ENCODE measurements around the gene UHRF2. TPM values are rescaled to one million over a fixed set of nuclear protein-coding genes. Genes with fewer than 3 reads are reported as not detected.

UHRF2 gene
- total and polyA plus RNA-seq, 2 of the 4 experiments (the other 2 are of a cell fraction) = 27.6 to 37.3 TPM

GRCh38 chr9:6460189-6460768, 47.3 kb downstream of the UHRF2 start:
- no CpG with 5 or more reads among the region's 5 CpGs for whole genome bisulfite sequencing, 2 experiments (ENCODE audit: extremely low coverage in 2 of 2, insufficient read length in 1 of 2)

More at GRCh38 chr9:6460189-6460768, 47.3 kb downstream of the UHRF2 start:
- in situ Hi-C loops (cut with MboI; ENCODE audit: low sequenced_read_pairs) = no loop called here
- no peak overlapping the region for H4K5ac ChIP-seq (ENCODE audit: low read depth, low read length)
- no peak overlapping the region for H3K56ac ChIP-seq (ENCODE audit: extremely low read depth, insufficient read depth, low read length)
- ChIA-PET CTCF (no interaction called here), POLR2A (ENCODE audit: unreplicated experiment) (no interaction called here)
- H3K4me1 ChIP-seq (ENCODE audit: control insufficient read depth, insufficient read depth, low read length) = no peaks in the 10 kb centered on the region
- intact Hi-C loops (cut with micrococcal nuclease) = no loop called here
- H2AFZ ChIP-seq (replicated peaks; ENCODE audit: low read length, poor library complexity) = no peak overlapping the region
- DNase-seq (no peak), ATAC-seq (ENCODE audit: low read depth) (no peak)
- H2BK120ac ChIP-seq (ENCODE audit: low read depth, low read length) = no peak overlapping the region
- H2AK9ac ChIP-seq (replicated peaks; ENCODE audit: low read depth, low read length, poor library complexity) = no peak overlapping the region
- 0 out of 2 replicates have a peak, but pooled peaks cover 6% of the 10 kb centered on the region for H3K9me1 ChIP-seq (ENCODE audit: insufficient read depth, low read length)
- no peak overlapping the region for H3K18ac ChIP-seq (ENCODE audit: low read depth, low read length)
- no peak overlapping the region for H3K27ac ChIP-seq (ENCODE audit: insufficient read depth, low read length)
- H4K91ac ChIP-seq (ENCODE audit: insufficient read depth, low read depth, low read length) = no peak overlapping the region
- dilution Hi-C loops (cut with HindIII; ENCODE audit: low sequenced_read_pairs, unreplicated experiment) = no loop called here
- H4K20me1 ChIP-seq (ENCODE audit: insufficient read depth, low read length) = peaks cover 30% of the 10 kb centered on the region
- no peak overlapping the region for H2BK5ac ChIP-seq (ENCODE audit: low read depth, low read length, poor library complexity, severe bottlenecking)
- BruUV-seq (replicated peaks) = no TSS peak
- no peak overlapping the region for H3K4ac ChIP-seq (ENCODE audit: low read depth, low read length)
- no peak for TF ChIP-seq POLR2A (IDR thresholded peaks at IDR 0.05; ENCODE audit: low read depth, low read length)
- no peak for TF ChIP-seq ELK1 (IDR thresholded peaks at IDR 0.05; ENCODE audit: borderline replicate concordance, low read depth, low read length)
- no peak for TF ChIP-seq CTCF (conservative IDR thresholded peaks at IDR 0.05; ENCODE audit: low read depth, low read length)
- TF ChIP-seq CHD1 (IDR thresholded peaks at IDR 0.05; ENCODE audit: low read depth, low read length) = no peak
- TF ChIP-seq MXI1 (IDR thresholded peaks at IDR 0.05; ENCODE audit: borderline replicate concordance, low read depth, low read length) = no peak
- no peak for TF ChIP-seq RAD21 (IDR thresholded peaks at IDR 0.05; ENCODE audit: low read length)
- TF ChIP-seq RCOR1 (IDR thresholded peaks at IDR 0.05; ENCODE audit: insufficient replicate concordance, low read length) = no peak
- no peak for TF ChIP-seq USF2 (IDR thresholded peaks at IDR 0.05; ENCODE audit: low read depth, low read length)
- no peak overlapping the region for H2AK5ac ChIP-seq (ENCODE audit: low read depth, low read length)
- H3K36me3 ChIP-seq (ENCODE audit: control insufficient read depth, insufficient read depth, low read length) = 0 out of 2 replicates have a peak, but pooled peaks cover 2% of the 10 kb centered on the region
- H3K9me3 ChIP-seq (ENCODE audit: control insufficient read depth, insufficient read depth, low read length) = no peaks in the 10 kb centered on the region; the same call in 1 of the 2 replicates
- H3K23ac ChIP-seq (ENCODE audit: low read depth, low read length) = no peak overlapping the region
- H2BK15ac ChIP-seq (ENCODE audit: low read depth, low read length) = no peak overlapping the region
- H3K4me3 ChIP-seq (ENCODE audit: insufficient read depth, low read depth, low read length) = no peak overlapping the region
- H3K27me3 ChIP-seq (ENCODE audit: control insufficient read depth, insufficient read depth, low read length) = no peaks in the 10 kb centered on the region
- H4K8ac ChIP-seq (ENCODE audit: low read depth in 2 of 2, low read length in 2 of 2) = no peak overlapping the region
- no peak overlapping the region for H2BK20ac ChIP-seq (ENCODE audit: low read depth, low read length)
- H3K79me1 ChIP-seq (ENCODE audit: low read depth in 1 of 2, low read length in 2 of 2) = peaks cover 21 to 51% of the 10 kb centered on the region in 2 experiments
- H3K4me2 ChIP-seq (ENCODE audit: low read depth, low read length) = no peak overlapping the region
- H3K9ac ChIP-seq (ENCODE audit: low read depth, low read length) = no peak overlapping the region
- no peak overlapping the region for H3K14ac ChIP-seq (replicated peaks; ENCODE audit: low read depth, low read length)
